Neural crest cell (in vitro differentiated cells): ENCODE results near the gene PPP1R15B. TPM values are rescaled to one million over a fixed set of nuclear protein-coding genes. Genes with fewer than 3 reads are reported as not detected.

Experiments
- DNase-seq: peaks from one replicate; pipeline ENCODE4 v3.0.0; 2021; ENCODE audit warnings: low read depth, mixed read lengths, low spot score
- H3K27ac Mint-ChIP-seq: one replicate; pipeline ENCODE4 v1.8.0; 2021; ENCODE audit warnings: mild to moderate bottlenecking, mixed read lengths; ENCODE audit not compliant: unreplicated experiment
- H3K27me3 Mint-ChIP-seq: 2 replicates; pipeline ENCODE4 v1.8.0; 2021; ENCODE audit warnings: low read depth, mild to moderate bottlenecking, mixed read lengths
- H3K36me3 Mint-ChIP-seq: 2 replicates; pipeline ENCODE4 v1.8.0; 2021; ENCODE audit warnings: low read depth, mild to moderate bottlenecking, mixed read lengths
- H3K4me1 Mint-ChIP-seq: 2 replicates; pipeline ENCODE4 v1.8.0; 2021; ENCODE audit warnings: mixed read lengths
- H3K4me3 Mint-ChIP-seq: one replicate; pipeline ENCODE4 v1.8.0; 2021; ENCODE audit warnings: mild to moderate bottlenecking, mixed read lengths
- H3K9me3 Mint-ChIP-seq: 2 replicates; pipeline ENCODE4 v1.8.0; 2021; ENCODE audit warnings: mixed read lengths
- CTCF ChIP-seq: fragments of 200-600 bp; sonication (generic); conservative IDR thresholded peaks from 2 replicates; pipeline ENCODE4 v1.5.0; 2021; ENCODE audit warnings: antibody characterized with exemption, mild to moderate bottlenecking
- total RNA-seq: library from RNA; stranded (reverse); gene quantifications from 2 replicates; pipeline ENCODE4 v1.2.1, GENCODE V29; 2021

Gene PPP1R15B
- total RNA-seq, 1 donor from 2014 or later, result 46.6 TPM

GRCh38 chr1:204362984-204363334, 48.7 kb downstream of the PPP1R15B start:
- H3K9me3 Mint-ChIP-seq, result no peaks in the 10 kb centered on the region
- H3K27ac Mint-ChIP-seq, result no peak overlapping the region
- H3K36me3 Mint-ChIP-seq, result no peaks in the 10 kb centered on the region
- H3K27me3 Mint-ChIP-seq, result peaks cover 63% of the 10 kb centered on the region
- H3K4me1 Mint-ChIP-seq, result peaks cover 9% of the 10 kb centered on the region
- no peak for DNase-seq
- peak overlapping the region; percentile 4 for H3K4me3 Mint-ChIP-seq
- no peak for TF ChIP-seq CTCF

GRCh38 chr1:204361781-204362180, 49.8 kb downstream of the PPP1R15B start:
- Mint-ChIP-seq H3K27ac (no peak overlapping the region), H3K4me3 (no peak overlapping the region), H3K9me3 (no peaks in the 10 kb centered on the region), H3K36me3 (no peaks in the 10 kb centered on the region), H3K4me1 (peaks cover 9% of the 10 kb centered on the region), H3K27me3 (peaks cover 58% of the 10 kb centered on the region)
- TF ChIP-seq CTCF, result no peak
- no peak for DNase-seq

- H3K4me3 Mint-ChIP-seq, result no peak overlapping the region
- no peak overlapping the region for H3K27ac Mint-ChIP-seq
- no peak for TF ChIP-seq CTCF
- peaks cover 9% of the 10 kb centered on the region for H3K4me1 Mint-ChIP-seq
- peaks cover 56% of the 10 kb centered on the region for H3K27me3 Mint-ChIP-seq
- no peaks in the 10 kb centered on the region for H3K9me3 Mint-ChIP-seq
- no peak for DNase-seq
- no peaks in the 10 kb centered on the region for H3K36me3 Mint-ChIP-seq
Observed at GRCh38 chr1:204361341-204361771, 50.3 kb downstream of the PPP1R15B start.

GRCh38 chr1:204360314-204360713, 51.3 kb downstream of the PPP1R15B start:
- H3K27ac Mint-ChIP-seq, result no peak overlapping the region
- peaks cover 50% of the 10 kb centered on the region for H3K27me3 Mint-ChIP-seq
- H3K4me1 Mint-ChIP-seq, result peaks cover 9% of the 10 kb centered on the region
- no peaks in the 10 kb centered on the region for H3K36me3 Mint-ChIP-seq
- H3K9me3 Mint-ChIP-seq, result no peaks in the 10 kb centered on the region
- H3K4me3 Mint-ChIP-seq, result no peak overlapping the region
- no peak for DNase-seq
- no peak for TF ChIP-seq CTCF

- no peak for DNase-seq
- Mint-ChIP-seq H3K27ac (no peak within 1 kb of the TSS), H3K4me1 (peaks cover 9% of the 10 kb centered on the region), H3K36me3 (no peaks in the 10 kb centered on the region), H3K9me3 (no peaks in the 10 kb centered on the region), H3K27me3 (peaks cover 44% of the 10 kb centered on the region), H3K4me3 (no peak within 1 kb of the TSS)
- peak; percentile 33 for TF ChIP-seq CTCF
Observed at GRCh38 chr1:204359474-204360255, 52.0 kb downstream of the PPP1R15B start, which contains the start of gene PLEKHA6. Gene PLEKHA6 (minus strand): TSS chr1:204359929. CDS start chr1:204273727, 86,202 bp downstream.
